IMR-90 (cell line): ENCODE data around the gene TRAF1. TPM values are rescaled to one million over a fixed set of nuclear protein-coding genes. Genes with fewer than 3 reads are reported as not detected.

Experiments used
- ATAC-seq: fragments of 200-7000 bp; cut with Tn5 transposase; 2 replicates; pipeline ENCODE4 v1.9.1; 2020; ENCODE audit warnings: low read depth, mild to moderate bottlenecking, moderate library complexity
- BruUV-seq: library from RNA; stranded (reverse); fragments of 400-500 nt; replicated peaks from 2 replicates; lab custom pipeline; 2021; lab: Mats Ljungman, UMichigan
- CTCF ChIA-PET: fragments of 300-600 bp; formaldehyde crosslinking; extraction: SDS; loops from one replicate; lab custom pipeline; 2021; ENCODE audit warnings: antibody characterized with exemption; lab: Yijun Ruan, JAX
- POLR2A ChIA-PET: fragments of 300-600 bp; sonication (Branson Sonifier 250); formaldehyde crosslinking; loops from one replicate; lab custom pipeline; 2022; ENCODE audit warnings: antibody characterized with exemption; ENCODE audit not compliant: unreplicated experiment; lab: Charles Lee
- DNase-seq: peaks from one replicate; pipeline ENCODE4 v3.0.0; 2013
- H2AFZ ChIP-seq: replicated peaks from 2 replicates; pipeline ENCODE3; 2013; ENCODE audit warnings: low read length, mild to moderate bottlenecking; ENCODE audit not compliant: poor library complexity
- H2AK5ac ChIP-seq: 2 replicates; pipeline ENCODE4 v1.6.1; 2013; ENCODE audit warnings: low read depth, low read length, inconsistent platforms
- H2AK9ac ChIP-seq: replicated peaks from 2 replicates; pipeline ENCODE3; 2013; ENCODE audit warnings: mild to moderate bottlenecking, low read depth, low read length, moderate library complexity; ENCODE audit not compliant: poor library complexity
- H2BK120ac ChIP-seq: 2 replicates; pipeline ENCODE4 v1.6.1; 2013; ENCODE audit warnings: low read depth, low read length, inconsistent platforms
- H2BK15ac ChIP-seq: 3 replicates; pipeline ENCODE4 v1.6.1; 2013; ENCODE audit warnings: low read depth, low read length, inconsistent platforms
- H2BK20ac ChIP-seq: 2 replicates; pipeline ENCODE4 v1.6.1; 2013; ENCODE audit warnings: low read depth, mild to moderate bottlenecking, inconsistent platforms, low read length, moderate library complexity
- H2BK5ac ChIP-seq: 2 replicates; pipeline ENCODE4 v1.6.1; 2013; ENCODE audit warnings: mild to moderate bottlenecking, low read depth, low read length, inconsistent platforms; ENCODE audit not compliant: poor library complexity, severe bottlenecking
- H3K14ac ChIP-seq: replicated peaks from 2 replicates; pipeline ENCODE4 v1.6.1; 2013; ENCODE audit warnings: low read depth, low read length, inconsistent platforms
- H3K18ac ChIP-seq: 2 replicates; pipeline ENCODE4 v1.6.1; 2013; ENCODE audit warnings: low read depth, low read length, control low read depth
- H3K23ac ChIP-seq: 2 replicates; pipeline ENCODE4 v1.6.1; 2013; ENCODE audit warnings: low read depth, low read length, inconsistent platforms
- H3K27ac ChIP-seq: 2 replicates; pipeline ENCODE4 v1.5.1; 2013; ENCODE audit warnings: mild to moderate bottlenecking, control low read depth, low read length; ENCODE audit not compliant: insufficient read depth
- H3K27me3 ChIP-seq: 2 replicates; pipeline ENCODE4 v1.6.1; 2013; ENCODE audit warnings: low read length; ENCODE audit not compliant: control insufficient read depth, insufficient read depth
- H3K36me3 ChIP-seq: 2 replicates; pipeline ENCODE4 v1.6.1; 2013; ENCODE audit warnings: low read length, mixed read lengths; ENCODE audit not compliant: control insufficient read depth, insufficient read depth
- H3K4ac ChIP-seq: 2 replicates; pipeline ENCODE4 v1.6.1; 2013; ENCODE audit warnings: low read depth, low read length, inconsistent platforms
- H3K4me1 ChIP-seq: 2 replicates; pipeline ENCODE4 v1.6.1; 2013; ENCODE audit warnings: low read length, mixed read lengths; ENCODE audit not compliant: control insufficient read depth, insufficient read depth
- H3K4me2 ChIP-seq: 2 replicates; pipeline ENCODE4 v1.6.1; 2013; ENCODE audit warnings: low read depth, mild to moderate bottlenecking, control low read depth, low read length, moderate library complexity
- H3K4me3 ChIP-seq: 2 replicates; pipeline ENCODE4 v1.5.1; 2013; ENCODE audit warnings: low read depth, mild to moderate bottlenecking, control low read depth, low read length, moderate library complexity; ENCODE audit not compliant: insufficient read depth
- H3K56ac ChIP-seq: 2 replicates; pipeline ENCODE4 v1.6.1; 2013; ENCODE audit warnings: low read length, inconsistent platforms; ENCODE audit not compliant: insufficient read depth; ENCODE audit errors: extremely low read depth
- H3K79me1 ChIP-seq, 2 experiments: 2 replicates each; pipeline ENCODE4 v1.6.1; 2013; ENCODE audit warnings: low read length in 2 of 2, inconsistent platforms in 1 of 2, low read depth in 1 of 2
- H3K9ac ChIP-seq: 2 replicates; pipeline ENCODE4 v1.6.1; 2013; ENCODE audit warnings: low read depth, low read length, control low read depth
- H3K9me1 ChIP-seq: 2 replicates; pipeline ENCODE4 v1.6.1; 2013; ENCODE audit warnings: low read length, inconsistent platforms; ENCODE audit not compliant: insufficient read depth
- H3K9me3 ChIP-seq: 2 replicates; pipeline ENCODE4 v1.6.1; 2013; ENCODE audit warnings: low read length; ENCODE audit not compliant: control insufficient read depth, insufficient read depth
- H4K20me1 ChIP-seq: 2 replicates; pipeline ENCODE4 v1.6.1; 2013; ENCODE audit warnings: low read length, inconsistent platforms; ENCODE audit not compliant: insufficient read depth
- H4K5ac ChIP-seq: 2 replicates; pipeline ENCODE4 v1.6.1; 2013; ENCODE audit warnings: mild to moderate bottlenecking, low read depth, low read length, control low read depth
- H4K8ac ChIP-seq, 2 experiments: 2 replicates each; pipeline ENCODE4 v1.6.1; 2013; ENCODE audit warnings: low read depth in 2 of 2, low read length in 2 of 2, control low read depth in 1 of 2, inconsistent platforms in 1 of 2
- H4K91ac ChIP-seq: 2 replicates; pipeline ENCODE4 v1.6.1; 2013; ENCODE audit warnings: low read depth, low read length, inconsistent platforms; ENCODE audit not compliant: insufficient read depth
- MAFK ChIP-seq: IDR thresholded peaks from 2 replicates; pipeline ENCODE4 v1.6.1; 2012; ENCODE audit warnings: low read depth, low read length, improper control_type of control experiment
- RAD21 ChIP-seq: IDR thresholded peaks from 2 replicates; pipeline ENCODE4 v1.6.1; 2012; ENCODE audit warnings: low read length, improper control_type of control experiment
- WGBS, 2 experiments: methylation state at CpG; one replicate each; pipeline versions ENCODE4 v1.1.5 to v1.1.7; 2013; ENCODE audit warnings: missing lambda C conversion rate in 2 of 2; ENCODE audit not compliant: insufficient read length in 1 of 2; ENCODE audit errors: extremely low coverage in 2 of 2; 5-methylcytosine and 5-hydroxymethylcytosine counted together
- dilution Hi-C: fragments of 300-500 bp; cut with HindIII; formaldehyde crosslinking; loops from one replicate; pipeline ENCODE4 v1.14.3; 2018; ENCODE audit warnings: low sequenced_read_pairs; ENCODE audit not compliant: unreplicated experiment
- in situ Hi-C: fragments of 300-500 bp; cut with MboI; formaldehyde crosslinking; loops from 3 replicates; pipeline ENCODE4 v1.14.3; 2019; ENCODE audit warnings: low sequenced_read_pairs, inconsistent platforms, mixed read lengths
- intact Hi-C: fragments of 100-400 bp; cut with micrococcal nuclease; formaldehyde crosslinking; loops from 2 replicates; pipeline ENCODE4 v1.10.0; 2022
- polyA plus RNA-seq, 3 experiments: library from polyadenylated mRNA; depleted of rRNA; stranded (reverse); fragments of >200 nt; gene quantifications; 2 replicates each; pipeline ENCODE4 v1.2.3, GENCODE V29; 2012; ENCODE audit warnings: low replicate concordance in 1 of 3
- total RNA-seq: library from RNA; depleted of rRNA; stranded (reverse); fragments of >200 nt; gene quantifications from 2 replicates; pipeline ENCODE4 v1.2.3, GENCODE V29; 2012

Gene TRAF1
- total and polyA plus RNA-seq, 2 of the 4 experiments (the other 2 are of a cell fraction): 3.9 to 4.1 TPM

DNA sequence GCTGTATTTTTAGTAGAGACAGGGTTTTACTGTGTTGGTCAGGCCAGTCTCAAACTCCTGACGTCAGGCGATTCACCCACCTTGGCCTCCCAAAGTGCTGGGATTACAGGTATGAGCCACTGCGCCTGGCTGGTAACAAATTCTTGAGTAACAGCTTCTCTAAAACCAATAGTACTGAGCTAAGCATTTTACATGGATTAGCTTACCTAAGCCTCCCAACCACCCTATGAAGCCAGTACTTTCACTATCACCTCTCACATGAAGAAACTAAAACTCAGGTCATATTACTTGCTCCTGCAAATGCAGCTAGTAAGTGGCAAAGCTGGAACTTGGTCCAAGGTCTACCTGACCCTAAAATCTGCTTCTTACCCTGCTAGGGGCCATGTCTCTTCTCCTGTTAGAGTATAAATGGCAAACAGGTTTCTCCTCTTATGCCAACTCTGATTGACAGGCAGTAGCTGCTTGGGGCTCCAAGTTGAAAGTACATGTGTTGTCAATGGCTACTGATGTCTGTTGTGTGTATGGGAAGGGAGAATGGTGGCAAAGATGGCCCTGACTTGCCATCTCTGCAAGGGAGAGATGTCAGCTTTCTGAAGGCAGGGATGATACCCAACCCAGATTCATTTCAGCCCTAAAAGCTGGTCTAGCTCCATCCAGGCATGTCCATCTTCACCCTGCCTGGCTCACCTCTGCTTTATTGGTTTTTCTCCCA lies 53.6 kb downstream of the TRAF1 start:
- in situ Hi-C loops: loop anchor here (5.0 kb wide), 1 partner anchor 64 kb away; no protein-coding TSS in a partner anchor
- Histone ChIP-seq H3K9me1 (peaks cover 28% of the 10 kb centered on the region), H3K9me3 (no peaks in the 10 kb centered on the region), H2AFZ (no peak overlapping the region), H3K4me3 (no peak overlapping the region), H4K20me1 (no peaks in the 10 kb centered on the region), H3K4me2 (no peak overlapping the region), H3K23ac (no peak overlapping the region), H4K91ac (no peak overlapping the region), H3K27ac (no peak overlapping the region), H4K5ac (no peak overlapping the region), H2AK5ac (no peak overlapping the region), H3K14ac (no peak overlapping the region), H3K27me3 (no peaks in the 10 kb centered on the region), H4K8ac (no peak overlapping the region), H3K56ac (no peak overlapping the region), H3K36me3 (peaks cover 16% of the 10 kb centered on the region), H2BK15ac (no peak overlapping the region), H3K79me1 (peaks cover 19 to 57% of the 10 kb centered on the region in 2 experiments), H3K9ac (no peak overlapping the region), H2BK20ac (no peak overlapping the region), H2BK120ac (no peak overlapping the region), H3K4me1 (peaks cover 21% of the 10 kb centered on the region), H2AK9ac (no peak overlapping the region), H3K18ac (no peak overlapping the region), H3K4ac (no peak overlapping the region), H2BK5ac (no peak overlapping the region)
- dilution Hi-C loops: no loop called here
- 100% methylated on average over 1 of the region's 3 CpGs; no CpG with 5 or more reads in 1 of the 2 experiments for WGBS, 2 experiments
- peak; percentile 43; the same call in 1 of the 2 replicates for TF ChIP-seq MAFK
- TF ChIP-seq RAD21: no peak
- POLR2A ChIA-PET: no interaction called here
- intact Hi-C loops: no loop called here
- no peak for DNase-seq
- no peak for ATAC-seq
- CTCF ChIA-PET: interaction anchor here (0.6 kb wide), 1 partner anchor 463 kb away, joined by 3 read pairs; no protein-coding TSS in a partner anchor
- no TSS peak for BruUV-seq
